SK-N-SH (cell line): Measurements from ENCODE around the gene SLC43A3. TPM values are rescaled to one million over a fixed set of nuclear protein-coding genes. Genes with fewer than 3 reads are reported as not detected.

Experiments
- CTCF ChIA-PET: fragments of 300-600, 350-600 bp; formaldehyde crosslinking; extraction: SDS; loops from one replicate; lab custom pipeline; 2021; lab: Yijun Ruan, JAX
- POLR2A ChIA-PET: fragments of 350-600 bp; sonication (Branson Sonifier 250); formaldehyde crosslinking; extraction: SDS; loops from one replicate; lab custom pipeline; 2020; ENCODE audit warnings: antibody characterized with exemption, inconsistent platforms; lab: Yijun Ruan, JAX
- DNase-seq: peaks from one replicate; pipeline ENCODE4 v3.0.0; 2012
- H2AFZ ChIP-seq: fragments of 200-600 bp; sonication (generic); 2 replicates; pipeline ENCODE4 v1.8.1; 2016; ENCODE audit warnings: antibody characterized with exemption, mild to moderate bottlenecking, low read depth
- H3F3A ChIP-seq: fragments of 200-600 bp; sonication (generic); replicated peaks from 2 replicates; pipeline ENCODE3; 2016; ENCODE audit warnings: antibody characterized with exemption, mild to moderate bottlenecking; ENCODE audit not compliant: insufficient read depth
- H3K27ac ChIP-seq, 2 experiments: fragments of 200-500 bp in 1 of 2; fragments of 200-600 bp in 1 of 2; sonication (Bioruptor generic) in 1 of 2; sonication (generic), shearing (Covaris generic) in 1 of 2; 2 replicates each; pipeline versions ENCODE4 v1.5.1 to v1.6.1; 2014 to 2016; ENCODE audit warnings: low read depth in 2 of 2, inconsistent platforms in 1 of 2, low read length in 1 of 2, mild to moderate bottlenecking in 1 of 2, mixed read lengths in 1 of 2
- H3K27me3 ChIP-seq: fragments of 200-600 bp; sonication (generic), shearing (Covaris generic); 2 replicates; pipeline ENCODE4 v1.6.1; 2016; ENCODE audit warnings: mixed run types; ENCODE audit not compliant: insufficient read depth
- H3K36me3 ChIP-seq, 2 experiments: fragments of 200-500 bp in 1 of 2; fragments of 200-600 bp in 1 of 2; sonication (Bioruptor generic) in 1 of 2; sonication (generic) in 1 of 2; replicated peaks in 1 of 2; 2 replicates each; pipeline versions ENCODE3 to v1.5.1; 2014 to 2016; ENCODE audit warnings: low read length in 1 of 2, mild to moderate bottlenecking in 1 of 2; ENCODE audit not compliant: insufficient read depth in 2 of 2, control insufficient read depth in 1 of 2
- H3K4me1 ChIP-seq, 2 experiments: fragments of 200-500 bp in 1 of 2; fragments of 200-600 bp in 1 of 2; sonication (Bioruptor generic) in 1 of 2; sonication (generic), shearing (Covaris generic) in 1 of 2; 2 replicates each; pipeline versions ENCODE4 v1.5.1 to v1.6.1; 2014 to 2016; ENCODE audit warnings: low read depth in 1 of 2, low read length in 1 of 2, mixed run types in 1 of 2; ENCODE audit not compliant: insufficient read depth in 2 of 2, control insufficient read depth in 1 of 2
- H3K4me2 ChIP-seq: fragments of 200-600 bp; sonication (generic), shearing (Covaris generic); 2 replicates; pipeline ENCODE4 v1.6.1; 2017; ENCODE audit warnings: mixed run types
- H3K4me3 ChIP-seq, 2 experiments: fragments of 200-500 bp in 1 of 2; fragments of 200-600 bp in 1 of 2; sonication (Bioruptor generic) in 1 of 2; sonication (generic), shearing (Covaris generic) in 1 of 2; 2 replicates each; pipeline versions ENCODE4 v1.5.1 to v1.8.1; 2014 to 2016; ENCODE audit warnings: low read depth in 2 of 2, inconsistent platforms in 1 of 2, low read length in 1 of 2, mild to moderate bottlenecking in 1 of 2, mixed read lengths in 1 of 2, moderate library complexity in 1 of 2
- H3K79me2 ChIP-seq: fragments of 200-600 bp; sonication (generic); 2 replicates; pipeline ENCODE4 v1.8.1; 2017; ENCODE audit warnings: mild to moderate bottlenecking; ENCODE audit not compliant: insufficient read depth
- H3K9ac ChIP-seq: fragments of 200-600 bp; sonication (generic); 2 replicates; pipeline ENCODE4 v1.6.1; 2017; ENCODE audit warnings: mixed run types
- H3K9me2 ChIP-seq: fragments of 200-600 bp; sonication (generic); 2 replicates; pipeline ENCODE4 v1.6.1; 2017; ENCODE audit warnings: mixed run types
- H3K9me3 ChIP-seq: fragments of 200-600 bp; sonication (generic); 2 replicates; pipeline ENCODE4 v1.6.1; 2017; ENCODE audit warnings: mixed run types, mild to moderate bottlenecking, moderate library complexity
- H4K20me1 ChIP-seq: fragments of 200-600 bp; sonication (generic); 2 replicates; pipeline ENCODE4 v1.6.1; 2017; ENCODE audit warnings: mild to moderate bottlenecking, mixed run types; ENCODE audit not compliant: insufficient read depth
- CHD2 ChIP-seq: fragments of 150-350 bp; IDR thresholded peaks from 2 replicates; pipeline ENCODE4 v1.6.1; 2018; ENCODE audit warnings: low read length; ENCODE audit not compliant: partially characterized antibody
- FOSL2 ChIP-seq: IDR thresholded peaks from 2 replicates; pipeline ENCODE4 v1.4.0; 2012; ENCODE audit warnings: low read depth, mild to moderate bottlenecking, moderate library complexity, borderline replicate concordance
- FOXJ3 ChIP-seq: sonication (generic); formaldehyde crosslinking; IDR thresholded peaks from 2 replicates; pipeline ENCODE4 v1.5.1; 2020; ENCODE audit warnings: mild to moderate bottlenecking, missing genetic modification reagents
- GABPA ChIP-seq: IDR thresholded peaks from 2 replicates; pipeline ENCODE4 v1.4.0; 2012; ENCODE audit warnings: low read depth, mild to moderate bottlenecking
- GATA2 ChIP-seq: sonication (generic); formaldehyde crosslinking; IDR thresholded peaks from 2 replicates; pipeline ENCODE4 v1.5.0; 2020; ENCODE audit warnings: mild to moderate bottlenecking, missing genetic modification reagents
- MEF2A ChIP-seq: IDR thresholded peaks from 2 replicates; pipeline ENCODE4 v1.4.0; 2012; ENCODE audit warnings: low read depth, borderline replicate concordance
- NRF1 ChIP-seq: IDR thresholded peaks from 2 replicates; pipeline ENCODE4 v1.6.1; 2012; ENCODE audit warnings: low read depth, mild to moderate bottlenecking, low read length
- RAD21 ChIP-seq: IDR thresholded peaks from 2 replicates; pipeline ENCODE4 v1.6.1; 2012; ENCODE audit warnings: mild to moderate bottlenecking, low read length
- RCOR1 ChIP-seq: fragments of 150-350 bp; IDR thresholded peaks from 2 replicates; pipeline ENCODE4 v1.6.1; 2017; ENCODE audit warnings: antibody characterized with exemption, low read length
- RXRA ChIP-seq: IDR thresholded peaks from 2 replicates; pipeline ENCODE4 v1.4.0; 2012; ENCODE audit warnings: low read depth, mild to moderate bottlenecking, borderline replicate concordance
- TCF12 ChIP-seq: IDR thresholded peaks from 2 replicates; pipeline ENCODE4 v1.4.0; 2012
- TEAD4 ChIP-seq: IDR thresholded peaks from 2 replicates; pipeline ENCODE4 v1.4.0; 2012; ENCODE audit warnings: mild to moderate bottlenecking, borderline replicate concordance; ENCODE audit not compliant: insufficient read depth
- WGBS: methylation state at CpG from one replicate; pipeline ENCODE4 v1.1.6; 2017; ENCODE audit warnings: low lambda C conversion rate; 5-methylcytosine and 5-hydroxymethylcytosine counted together
- polyA plus RNA-seq, 3 experiments: library from polyadenylated mRNA; depleted of rRNA; stranded (reverse); fragments of >200 nt; gene quantifications; 2 replicates each; pipeline ENCODE4 v1.2.3, GENCODE V29; 2012
- TF ChIP-seq, protein P1 (sequence below): IDR thresholded peaks from 2 replicates; pipeline ENCODE4; 2012
- TF ChIP-seq, protein P2 (sequence below): fragments of 150-350 bp; IDR thresholded peaks from 2 replicates; pipeline ENCODE4 v1.6.1; 2017; ENCODE audit warnings: antibody characterized with exemption, low read length, low read depth, borderline replicate concordance
- TF ChIP-seq, protein P3 (sequence below): IDR thresholded peaks from 2 replicates; pipeline ENCODE4 v1.4.0; 2012; ENCODE audit warnings: low read depth, borderline replicate concordance

SLC43A3 gene
- polyA plus RNA-seq, 1 of the 3 experiments (the other 2 are of a cell fraction), result 4.1 TPM

DNA sequence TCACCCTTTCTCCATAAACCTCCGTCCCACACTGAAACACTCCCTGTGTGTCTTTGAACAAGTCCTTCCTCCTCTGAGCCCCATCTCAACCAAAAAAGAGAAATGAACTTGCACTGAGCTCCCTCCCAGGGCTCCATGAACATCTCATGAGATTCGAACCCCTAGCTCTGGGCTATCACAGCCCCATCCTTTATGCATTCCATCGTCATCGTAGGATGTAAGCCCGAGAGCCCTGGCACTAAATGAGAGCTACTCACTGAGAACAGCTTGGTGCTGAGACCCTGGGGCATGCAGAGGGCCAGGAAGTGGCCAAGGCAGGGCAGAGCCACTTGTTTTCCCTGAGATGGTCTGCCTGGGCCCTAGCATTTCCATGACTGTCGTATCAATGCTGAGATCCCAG is 12.9 kb upstream of the SLC43A3 start:
- TF ChIP-seq, protein P1, sequence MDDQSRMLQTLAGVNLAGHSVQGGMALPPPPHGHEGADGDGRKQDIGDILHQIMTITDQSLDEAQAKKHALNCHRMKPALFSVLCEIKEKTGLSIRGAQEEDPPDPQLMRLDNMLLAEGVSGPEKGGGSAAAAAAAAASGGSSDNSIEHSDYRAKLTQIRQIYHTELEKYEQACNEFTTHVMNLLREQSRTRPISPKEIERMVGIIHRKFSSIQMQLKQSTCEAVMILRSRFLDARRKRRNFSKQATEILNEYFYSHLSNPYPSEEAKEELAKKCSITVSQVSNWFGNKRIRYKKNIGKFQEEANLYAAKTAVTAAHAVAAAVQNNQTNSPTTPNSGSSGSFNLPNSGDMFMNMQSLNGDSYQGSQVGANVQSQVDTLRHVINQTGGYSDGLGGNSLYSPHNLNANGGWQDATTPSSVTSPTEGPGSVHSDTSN, result no peak
- TF ChIP-seq FOSL2 (no peak), CHD2 (no peak), RXRA (no peak), FOXJ3 (CRISPR knock-in tag) (no peak), TEAD4 (no peak), GABPA (no peak), NRF1 (no peak), GATA2 (CRISPR knock-in tag) (no peak), RAD21 (no peak), RCOR1 (no peak), MEF2A (no peak)
- TF ChIP-seq, protein P2, sequence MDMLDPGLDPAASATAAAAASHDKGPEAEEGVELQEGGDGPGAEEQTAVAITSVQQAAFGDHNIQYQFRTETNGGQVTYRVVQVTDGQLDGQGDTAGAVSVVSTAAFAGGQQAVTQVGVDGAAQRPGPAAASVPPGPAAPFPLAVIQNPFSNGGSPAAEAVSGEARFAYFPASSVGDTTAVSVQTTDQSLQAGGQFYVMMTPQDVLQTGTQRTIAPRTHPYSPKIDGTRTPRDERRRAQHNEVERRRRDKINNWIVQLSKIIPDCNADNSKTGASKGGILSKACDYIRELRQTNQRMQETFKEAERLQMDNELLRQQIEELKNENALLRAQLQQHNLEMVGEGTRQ, result no peak
- TF ChIP-seq, protein P3, sequence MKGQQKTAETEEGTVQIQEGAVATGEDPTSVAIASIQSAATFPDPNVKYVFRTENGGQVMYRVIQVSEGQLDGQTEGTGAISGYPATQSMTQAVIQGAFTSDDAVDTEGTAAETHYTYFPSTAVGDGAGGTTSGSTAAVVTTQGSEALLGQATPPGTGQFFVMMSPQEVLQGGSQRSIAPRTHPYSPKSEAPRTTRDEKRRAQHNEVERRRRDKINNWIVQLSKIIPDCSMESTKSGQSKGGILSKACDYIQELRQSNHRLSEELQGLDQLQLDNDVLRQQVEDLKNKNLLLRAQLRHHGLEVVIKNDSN, result no peak
- H3K27ac ChIP-seq, result no peak overlapping the region
- no peaks in the 10 kb centered on the region for H3K79me2 ChIP-seq
- H3K9me3 ChIP-seq, result no peaks in the 10 kb centered on the region
- no peaks in the 10 kb centered on the region for H3K4me1 ChIP-seq
- WGBS, result 72% methylated on average over 6 of the region's 6 CpGs
- no peak overlapping the region for H3K9ac ChIP-seq
- no peak overlapping the region for H3K4me3 ChIP-seq
- ChIA-PET POLR2A (no interaction called here), CTCF (interaction anchor here (5.9 kb wide), 1 partner anchor 18 kb away, joined by 43 read pairs; no protein-coding TSS in a partner anchor)
- no peak overlapping the region for H3K4me2 ChIP-seq
- no peaks in the 10 kb centered on the region for H3K27me3 ChIP-seq
- H3K9me2 ChIP-seq, result no peaks in the 10 kb centered on the region
- H3F3A ChIP-seq, result no peaks in the 10 kb centered on the region
- DNase-seq, result no peak
- H4K20me1 ChIP-seq, result no peaks in the 10 kb centered on the region
- H3K36me3 ChIP-seq, result no peaks in the 10 kb centered on the region
- no peak overlapping the region for H2AFZ ChIP-seq

DNA sequence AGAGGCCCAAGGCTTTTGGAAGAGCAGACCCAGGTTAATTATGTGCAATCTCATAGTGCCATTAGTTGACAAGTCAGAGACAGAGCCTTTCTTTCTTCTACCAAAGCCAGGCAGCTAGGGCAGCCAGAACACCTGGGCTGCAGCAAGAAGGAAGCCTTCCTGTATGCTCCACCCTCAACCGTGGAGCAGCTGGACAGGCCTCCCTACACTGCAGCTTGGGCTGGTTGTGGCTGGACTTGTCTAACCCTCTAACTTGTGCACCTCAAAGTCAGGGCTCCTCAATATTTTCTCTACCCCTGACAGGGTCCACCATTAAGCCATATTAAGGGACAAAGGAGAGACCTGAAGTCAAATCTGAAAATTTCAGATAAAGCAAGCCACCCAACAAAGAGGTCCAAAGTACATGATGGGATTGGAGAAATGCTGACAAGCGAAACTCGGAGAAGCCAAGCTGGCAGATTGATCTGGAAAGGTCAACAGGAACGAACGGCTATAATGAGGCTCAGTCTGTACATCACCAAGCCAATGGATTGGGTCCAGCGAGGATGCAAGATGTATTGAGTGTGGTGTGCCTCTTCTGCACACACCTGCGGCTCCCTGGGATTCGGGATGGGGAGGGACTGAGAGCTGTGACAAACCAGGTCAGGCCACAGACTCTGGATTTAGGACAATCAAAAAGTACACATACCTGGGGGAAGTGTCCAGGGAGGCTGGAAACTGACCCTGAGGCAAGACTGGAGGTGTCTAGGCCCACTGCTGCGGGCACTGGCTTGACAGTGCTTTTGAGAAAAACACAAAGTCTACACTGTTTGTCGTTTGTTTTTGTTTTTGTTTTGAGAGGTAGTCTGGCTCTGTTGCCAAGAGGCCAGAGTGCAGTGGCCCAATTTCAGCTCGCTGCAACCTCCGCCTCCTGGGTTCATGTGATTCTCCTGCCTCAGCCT is 11.7 kb upstream of the SLC43A3 start:
- Histone ChIP-seq H3K27ac (no peak overlapping the region), H3K9me2 (no peaks in the 10 kb centered on the region), H2AFZ (no peak overlapping the region), H3F3A (no peaks in the 10 kb centered on the region), H3K79me2 (no peaks in the 10 kb centered on the region), H3K9me3 (no peaks in the 10 kb centered on the region), H3K4me3 (no peak overlapping the region), H3K4me1 (no peaks in the 10 kb centered on the region), H4K20me1 (no peaks in the 10 kb centered on the region), H3K4me2 (no peak overlapping the region), H3K36me3 (no peaks in the 10 kb centered on the region), H3K9ac (no peak overlapping the region), H3K27me3 (no peaks in the 10 kb centered on the region)
- POLR2A ChIA-PET, result no interaction called here
- WGBS, result 54% methylated on average over 12 of the region's 12 CpGs
- CTCF ChIA-PET, result interaction anchor here (1.6 kb wide), 1 partner anchor 20 kb away, joined by 6 read pairs; no protein-coding TSS in a partner anchor
- TF ChIP-seq TCF12, result no peak
- no peak for DNase-seq
